T-helper 2 cell treated with Interferon-gamma antibody and Interleukin-4, amounts not matched to agents 100 ng/mL and 5 ng/mL, for 36 hours (primary cell): Measurements from ENCODE around the gene RPP25L. TPM values are rescaled to one million over a fixed set of nuclear protein-coding genes. Genes with fewer than 3 reads are reported as not detected.

Experiments used
- intact Hi-C: fragments of 100-400 bp; cut with micrococcal nuclease; formaldehyde crosslinking; loops from one replicate; pipeline ENCODE4 v1.15.1; 2023
- total RNA-seq: library from RNA; stranded (reverse); gene quantifications from 2 replicates; pipeline ENCODE4 v1.2.3, GENCODE V29; 2022

RPP25L gene
- total RNA-seq, 1 donor from 2014 or later, result 19.0 TPM

- intact Hi-C loops, result no loop called here
Observed at GRCh38 chr9:34588671-34589635, 22.9 kb downstream of the RPP25L start.

GRCh38 chr9:34587271-34587670 lies 24.6 kb downstream of the RPP25L start:
- intact Hi-C loops, result no loop called here

- intact Hi-C loops, result no loop called here
Observed at GRCh38 chr9:34585946-34586669, 25.8 kb downstream of the RPP25L start.

GRCh38 chr9:34584970-34585369 lies 26.9 kb downstream of the RPP25L start:
- intact Hi-C loops, result no loop called here

- intact Hi-C loops, result no loop called here
Observed at GRCh38 chr9:34582787-34583186, 29.1 kb downstream of the RPP25L start.

- intact Hi-C loops, result no loop called here
Observed at GRCh38 chr9:34581318-34581717, 30.6 kb downstream of the RPP25L start.

GRCh38 chr9:34580358-34580757 lies 31.5 kb downstream of the RPP25L start:
- intact Hi-C loops, result no loop called here

- intact Hi-C loops, result no loop called here
Observed at GRCh38 chr9:34579808-34580163, 32.1 kb downstream of the RPP25L start.

GRCh38 chr9:34579104-34579807 lies 32.6 kb downstream of the RPP25L start:
- intact Hi-C loops, result no loop called here

- intact Hi-C loops, result no loop called here
Observed at GRCh38 chr9:34578241-34579103, 33.4 kb downstream of the RPP25L start.

GRCh38 chr9:34577400-34578240 lies 34.3 kb downstream of the RPP25L start:
- intact Hi-C loops, result no loop called here

GRCh38 chr9:34576597-34577399 lies 35.1 kb downstream of the RPP25L start:
- intact Hi-C loops, result no loop called here

GRCh38 chr9:34575862-34576596 lies 35.9 kb downstream of the RPP25L start:
- intact Hi-C loops, result no loop called here

GRCh38 chr9:34575241-34575640 lies 36.7 kb downstream of the RPP25L start:
- intact Hi-C loops, result no loop called here

GRCh38 chr9:34574571-34574970 lies 37.3 kb downstream of the RPP25L start:
- intact Hi-C loops, result no loop called here

- intact Hi-C loops, result no loop called here
Observed at GRCh38 chr9:34573599-34574325, 38.1 kb downstream of the RPP25L start.

GRCh38 chr9:34572628-34573027 lies 39.3 kb downstream of the RPP25L start:
- intact Hi-C loops, result no loop called here

- intact Hi-C loops, result no loop called here
Observed at GRCh38 chr9:34572092-34572491, 39.8 kb downstream of the RPP25L start.
